ENCODE measurements around the gene METAP2.
A peak's percentile ranks its signal among the peaks of the same experiment; 100 is the strongest.

METAP2 gene

GRCh38 chr12:95473884-95474659 is at the start of gene METAP2:
Gene METAP2, plus strand, starts transcription at chr12:95474152. Its CDS starts 28 bp downstream, at chr12:95474180.
- DNase-seq (ENCODE audit: insufficient read length, low spot score) (peak; percentile 85), FAIRE-seq (no peak)
- TF ChIP-seq, protein P1, sequence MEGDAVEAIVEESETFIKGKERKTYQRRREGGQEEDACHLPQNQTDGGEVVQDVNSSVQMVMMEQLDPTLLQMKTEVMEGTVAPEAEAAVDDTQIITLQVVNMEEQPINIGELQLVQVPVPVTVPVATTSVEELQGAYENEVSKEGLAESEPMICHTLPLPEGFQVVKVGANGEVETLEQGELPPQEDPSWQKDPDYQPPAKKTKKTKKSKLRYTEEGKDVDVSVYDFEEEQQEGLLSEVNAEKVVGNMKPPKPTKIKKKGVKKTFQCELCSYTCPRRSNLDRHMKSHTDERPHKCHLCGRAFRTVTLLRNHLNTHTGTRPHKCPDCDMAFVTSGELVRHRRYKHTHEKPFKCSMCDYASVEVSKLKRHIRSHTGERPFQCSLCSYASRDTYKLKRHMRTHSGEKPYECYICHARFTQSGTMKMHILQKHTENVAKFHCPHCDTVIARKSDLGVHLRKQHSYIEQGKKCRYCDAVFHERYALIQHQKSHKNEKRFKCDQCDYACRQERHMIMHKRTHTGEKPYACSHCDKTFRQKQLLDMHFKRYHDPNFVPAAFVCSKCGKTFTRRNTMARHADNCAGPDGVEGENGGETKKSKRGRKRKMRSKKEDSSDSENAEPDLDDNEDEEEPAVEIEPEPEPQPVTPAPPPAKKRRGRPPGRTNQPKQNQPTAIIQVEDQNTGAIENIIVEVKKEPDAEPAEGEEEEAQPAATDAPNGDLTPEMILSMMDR (IDR thresholded peaks at IDR 0.05; ENCODE audit: insufficient read depth, missing control alignments) = no peak

DNA sequence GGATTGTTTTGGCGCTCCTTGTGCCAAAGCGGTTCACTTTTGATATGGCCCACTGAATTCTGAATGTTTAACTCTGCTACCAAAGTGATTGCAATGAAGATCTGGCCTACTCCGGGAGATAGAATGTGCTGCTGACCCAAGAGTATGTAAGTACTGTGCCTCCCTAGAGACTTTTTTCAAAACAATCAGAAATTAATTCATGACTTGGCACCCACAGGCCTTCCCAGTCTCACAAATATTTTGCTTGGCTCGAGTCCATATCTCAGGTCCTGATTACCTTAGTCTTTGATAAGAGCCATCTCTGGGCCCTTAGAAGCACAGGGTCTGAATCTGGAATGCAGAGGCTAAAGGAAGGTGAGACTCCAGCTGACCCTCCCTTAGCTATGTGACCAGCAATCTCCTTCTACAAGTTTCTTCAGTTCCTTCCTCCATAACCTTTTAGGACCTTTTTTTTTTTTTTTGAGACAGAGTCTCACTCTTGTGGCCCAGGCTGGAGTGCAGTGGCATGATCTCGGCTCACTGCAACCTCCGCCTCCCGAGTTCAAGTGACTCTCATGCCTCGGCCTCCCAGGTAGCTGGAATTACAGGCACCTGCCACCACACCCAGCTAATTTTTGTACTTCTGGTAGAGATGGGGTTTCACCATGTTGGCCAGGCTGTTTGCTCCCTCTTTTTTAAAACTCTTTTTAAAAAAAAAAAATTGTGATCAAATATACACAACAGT is 49.5 kb upstream of the METAP2 start:
- TF ChIP-seq, protein P1 (IDR thresholded peaks at IDR 0.05; ENCODE audit: insufficient read depth, missing control alignments) = no peak
- no peak for FAIRE-seq
- DNase-seq (ENCODE audit: insufficient read length, low spot score) = no peak

- TF ChIP-seq, protein P1 (IDR thresholded peaks at IDR 0.05; ENCODE audit: insufficient read depth, missing control alignments) = no peak
- no peak for DNase-seq (ENCODE audit: insufficient read length, low spot score)
- no peak for FAIRE-seq
Measured at GRCh38 chr12:95429172-95429510, 44.8 kb upstream of the METAP2 start.

GRCh38 chr12:95431120-95431519 is 42.8 kb upstream of the METAP2 start:
- DNase-seq (ENCODE audit: insufficient read length, low spot score) = no peak
- no peak for FAIRE-seq
- TF ChIP-seq, protein P1 (IDR thresholded peaks at IDR 0.05; ENCODE audit: insufficient read depth, missing control alignments) = no peak

DNA sequence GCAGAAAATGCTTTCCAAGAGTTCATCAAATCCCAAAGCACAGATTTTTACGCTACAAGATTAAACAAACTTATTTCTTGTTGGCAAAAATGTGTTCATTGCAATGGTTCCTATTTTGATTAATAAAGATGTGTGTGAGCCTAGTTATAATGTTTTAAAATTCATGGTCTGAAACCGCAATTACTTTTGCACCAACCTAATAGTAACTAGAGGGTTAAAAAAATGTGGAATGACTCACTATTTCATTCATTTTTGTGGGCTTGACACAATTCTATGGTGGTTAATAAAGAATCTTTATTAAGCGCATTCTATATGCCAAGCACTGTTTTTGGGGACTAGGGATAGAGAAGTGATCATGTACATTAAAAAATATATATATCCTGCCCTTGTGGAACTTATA is 38.6 kb upstream of the METAP2 start:
- TF ChIP-seq, protein P1 (IDR thresholded peaks at IDR 0.05; ENCODE audit: insufficient read depth, missing control alignments) = no peak
- no peak for DNase-seq (ENCODE audit: insufficient read length, low spot score)
- no peak for FAIRE-seq

DNA sequence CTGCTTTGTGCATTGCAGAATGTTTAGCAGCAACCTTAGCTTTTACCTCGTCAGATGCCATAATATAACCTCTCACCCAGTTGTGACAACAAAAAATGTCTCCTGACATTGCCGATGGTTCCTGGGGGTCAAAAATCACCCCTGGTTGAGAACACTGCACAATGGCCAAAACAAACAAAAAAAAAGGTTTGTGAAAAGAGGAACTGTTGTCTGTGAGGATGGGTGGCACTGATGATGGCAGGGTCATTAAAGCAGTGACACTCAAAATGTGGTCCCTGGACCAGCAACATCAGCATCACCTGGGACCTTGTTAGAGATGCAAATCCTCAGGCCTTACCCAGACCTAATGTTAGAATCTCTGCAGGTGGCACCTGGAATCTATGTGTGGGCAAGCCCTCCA is 36.4 kb upstream of the METAP2 start:
- FAIRE-seq (no peak), DNase-seq (ENCODE audit: insufficient read length, low spot score) (no peak)
- TF ChIP-seq, protein P1 (IDR thresholded peaks at IDR 0.05; ENCODE audit: insufficient read depth, missing control alignments) = no peak

Data from D721Med (cell line).